Cerebellar cortex (tissue), 1 donor: Measurements from ENCODE around the gene CLDN18.

ENCODE experiments used
- DNase-seq: peaks from one replicate; pipeline ENCODE4 v3.0.0-alpha.2; 2015; ENCODE audit warnings: low spot score

The CLDN18 gene

DNA sequence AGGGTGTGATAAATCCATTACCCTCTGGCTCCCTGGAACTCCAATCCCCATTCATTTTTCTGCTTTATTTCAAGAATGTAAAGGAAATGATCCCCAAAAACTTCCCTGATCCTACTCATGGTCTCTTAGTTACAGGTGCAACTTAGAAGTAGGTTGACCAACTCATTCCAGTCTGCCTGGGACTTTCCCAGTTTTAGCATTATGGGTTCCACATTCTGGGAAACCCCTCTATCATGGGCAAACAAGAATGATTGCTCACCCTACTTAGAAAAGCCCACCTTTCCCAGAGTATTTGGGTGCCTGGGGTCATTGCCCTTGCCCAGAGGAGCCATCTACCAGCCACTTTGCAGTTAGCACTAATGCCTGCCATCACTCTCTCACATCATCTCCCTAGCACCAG is 15.6 kb downstream of the CLDN18 start:
- no peak for DNase-seq

DNA sequence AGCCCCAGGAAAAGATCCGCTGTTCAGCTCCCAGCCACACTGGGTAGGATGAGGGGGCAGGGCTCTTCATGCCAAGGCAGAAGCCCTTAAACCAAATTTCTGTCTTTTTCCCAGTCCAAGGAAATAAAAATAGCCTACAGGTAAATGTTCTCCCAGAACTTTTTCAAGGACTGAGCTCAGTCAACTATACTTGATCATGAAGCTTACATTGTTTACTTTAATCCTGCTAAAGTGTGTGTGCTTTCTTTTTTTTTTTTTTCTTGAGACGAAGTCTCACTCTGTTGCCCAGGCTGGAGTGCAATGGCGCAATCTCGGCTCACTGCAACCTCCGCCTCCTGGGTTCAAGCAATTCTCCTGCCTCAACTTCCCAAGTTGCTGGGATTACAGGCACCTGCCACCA is 17.9 kb downstream of the CLDN18 start:
- no peak for DNase-seq

DNA sequence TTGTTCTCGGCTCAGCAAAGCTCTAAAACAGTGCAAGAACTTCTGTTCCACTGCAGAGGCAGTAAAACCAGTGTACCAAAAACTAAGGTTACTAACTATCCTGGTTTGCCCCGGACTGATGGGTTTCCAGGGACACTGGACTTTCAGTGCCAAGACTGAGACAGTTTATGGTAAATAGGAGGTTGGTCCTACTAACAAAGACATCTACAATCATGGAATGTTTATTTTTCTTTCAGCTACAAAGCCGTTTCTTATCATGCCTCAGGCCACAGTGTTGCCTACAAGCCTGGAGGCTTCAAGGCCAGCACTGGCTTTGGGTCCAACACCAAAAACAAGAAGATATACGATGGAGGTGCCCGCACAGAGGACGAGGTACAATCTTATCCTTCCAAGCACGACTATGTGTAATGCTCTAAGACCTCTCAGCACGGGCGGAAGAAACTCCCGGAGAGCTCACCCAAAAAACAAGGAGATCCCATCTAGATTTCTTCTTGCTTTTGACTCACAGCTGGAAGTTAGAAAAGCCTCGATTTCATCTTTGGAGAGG is 20.8 kb downstream of the CLDN18 start:
- DNase-seq = no peak

DNA sequence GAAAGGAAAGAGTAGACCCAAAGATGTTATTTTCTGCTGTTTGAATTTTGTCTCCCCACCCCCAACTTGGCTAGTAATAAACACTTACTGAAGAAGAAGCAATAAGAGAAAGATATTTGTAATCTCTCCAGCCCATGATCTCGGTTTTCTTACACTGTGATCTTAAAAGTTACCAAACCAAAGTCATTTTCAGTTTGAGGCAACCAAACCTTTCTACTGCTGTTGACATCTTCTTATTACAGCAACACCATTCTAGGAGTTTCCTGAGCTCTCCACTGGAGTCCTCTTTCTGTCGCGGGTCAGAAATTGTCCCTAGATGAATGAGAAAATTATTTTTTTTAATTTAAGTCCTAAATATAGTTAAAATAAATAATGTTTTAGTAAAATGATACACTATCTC is 21.6 kb downstream of the CLDN18 start:
- DNase-seq = no peak

DNA sequence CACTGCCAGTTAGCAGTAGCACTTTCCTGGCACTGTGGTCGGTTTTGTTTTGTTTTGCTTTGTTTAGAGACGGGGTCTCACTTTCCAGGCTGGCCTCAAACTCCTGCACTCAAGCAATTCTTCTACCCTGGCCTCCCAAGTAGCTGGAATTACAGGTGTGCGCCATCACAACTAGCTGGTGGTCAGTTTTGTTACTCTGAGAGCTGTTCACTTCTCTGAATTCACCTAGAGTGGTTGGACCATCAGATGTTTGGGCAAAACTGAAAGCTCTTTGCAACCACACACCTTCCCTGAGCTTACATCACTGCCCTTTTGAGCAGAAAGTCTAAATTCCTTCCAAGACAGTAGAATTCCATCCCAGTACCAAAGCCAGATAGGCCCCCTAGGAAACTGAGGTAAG is 22.6 kb downstream of the CLDN18 start:
- DNase-seq = no peak

DNA sequence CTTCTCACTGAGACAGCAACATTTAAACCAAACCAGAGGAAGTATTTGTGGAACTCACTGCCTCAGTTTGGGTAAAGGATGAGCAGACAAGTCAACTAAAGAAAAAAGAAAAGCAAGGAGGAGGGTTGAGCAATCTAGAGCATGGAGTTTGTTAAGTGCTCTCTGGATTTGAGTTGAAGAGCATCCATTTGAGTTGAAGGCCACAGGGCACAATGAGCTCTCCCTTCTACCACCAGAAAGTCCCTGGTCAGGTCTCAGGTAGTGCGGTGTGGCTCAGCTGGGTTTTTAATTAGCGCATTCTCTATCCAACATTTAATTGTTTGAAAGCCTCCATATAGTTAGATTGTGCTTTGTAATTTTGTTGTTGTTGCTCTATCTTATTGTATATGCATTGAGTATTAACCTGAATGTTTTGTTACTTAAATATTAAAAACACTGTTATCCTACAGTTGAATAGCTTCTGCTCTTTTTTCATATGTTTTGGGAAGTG is 23.3 kb downstream of the CLDN18 start:
- DNase-seq = no peak

DNA sequence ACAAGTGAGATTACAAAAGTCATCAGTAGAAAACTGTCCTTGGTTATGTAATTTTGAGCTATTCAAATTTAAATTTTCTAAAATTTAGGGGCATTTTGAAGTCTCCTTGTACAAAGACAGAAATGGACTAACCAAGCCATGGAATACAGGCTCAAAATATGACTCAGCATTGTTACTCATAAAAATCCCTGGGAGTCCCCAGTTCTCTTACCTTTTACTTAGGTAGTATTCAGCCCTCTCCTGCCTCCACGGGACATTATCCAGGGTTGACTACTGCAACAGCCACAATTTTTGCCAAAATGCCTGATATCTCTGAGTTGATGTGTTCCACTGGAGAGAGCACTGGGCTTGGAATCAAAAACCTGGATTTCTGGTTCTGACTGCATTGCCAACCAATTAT is 25.0 kb downstream of the CLDN18 start:
- DNase-seq = no peak

DNA sequence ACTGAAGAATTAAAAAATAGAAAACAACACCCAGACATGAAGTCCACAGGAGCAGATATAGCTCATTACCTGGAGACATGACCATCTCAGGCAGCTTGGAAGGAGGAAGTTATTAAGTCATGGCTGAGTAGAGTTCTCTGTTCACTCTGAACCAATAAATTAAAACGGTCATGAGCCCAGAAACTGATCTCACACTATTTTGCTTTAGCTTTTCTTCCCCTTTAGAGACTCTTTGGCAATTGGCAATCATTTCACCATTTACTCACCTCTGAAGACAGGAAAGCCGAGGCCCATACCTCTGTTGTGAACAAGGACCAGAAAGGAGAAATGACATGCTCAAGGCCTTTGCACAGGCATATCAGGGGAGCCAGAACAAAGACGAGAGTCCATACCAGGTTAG is 26.6 kb downstream of the CLDN18 start:
- no peak for DNase-seq

DNA sequence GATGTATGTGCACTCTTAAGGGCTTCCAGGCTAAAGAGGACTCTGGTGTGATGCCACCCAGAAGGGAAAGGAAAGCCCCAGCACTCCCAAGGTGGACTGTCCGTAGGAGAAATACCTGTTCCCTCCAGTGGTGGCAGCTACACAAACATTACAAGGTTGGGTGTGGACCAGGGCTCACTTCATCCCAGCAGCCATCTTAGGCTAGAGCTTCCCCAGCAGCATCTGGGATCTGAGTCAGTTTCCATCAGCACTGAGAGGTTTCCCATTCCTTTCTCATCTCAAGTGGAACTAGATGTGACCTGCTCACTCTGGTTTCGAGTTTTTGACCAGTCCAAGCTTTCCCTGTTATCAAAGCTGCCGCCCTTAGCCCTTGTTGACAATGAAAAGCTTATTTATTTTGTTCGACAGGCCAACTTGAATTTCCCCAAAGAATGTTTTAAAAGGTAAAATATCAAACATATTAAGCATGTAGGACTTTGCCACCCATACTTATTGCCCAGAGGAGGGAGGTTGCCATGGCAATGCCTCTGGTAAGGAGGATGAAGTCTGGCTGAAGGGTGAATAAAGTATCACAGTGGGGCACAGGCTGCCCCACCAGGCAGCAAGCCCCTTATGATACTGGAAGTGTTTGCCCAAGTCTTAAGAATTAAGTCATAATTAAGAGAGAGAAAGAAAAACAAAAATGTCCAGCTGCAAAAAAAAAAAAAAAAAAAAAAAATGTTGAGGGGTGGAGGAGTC is 28.9 kb downstream of the CLDN18 start:
- DNase-seq = no peak

DNA sequence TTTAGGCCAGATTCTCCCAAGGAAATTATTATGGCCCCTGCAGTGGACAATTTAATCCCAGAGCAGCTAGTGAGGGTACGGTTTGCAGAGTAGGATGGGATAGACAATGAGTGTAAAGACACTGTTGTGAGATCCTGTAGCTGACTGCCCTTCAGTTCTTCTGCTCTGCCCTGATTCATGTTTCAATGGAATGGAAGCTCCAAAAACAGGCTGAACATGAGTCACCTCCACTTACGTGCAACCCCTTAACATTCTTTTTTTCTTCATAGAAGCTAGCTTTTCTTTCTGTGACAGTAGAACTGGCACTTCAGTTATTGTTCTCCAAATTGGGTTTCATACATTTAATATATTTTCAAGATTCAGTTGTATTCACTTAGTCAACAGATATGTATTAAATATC is 32.1 kb downstream of the CLDN18 start:
- no peak for DNase-seq

DNA sequence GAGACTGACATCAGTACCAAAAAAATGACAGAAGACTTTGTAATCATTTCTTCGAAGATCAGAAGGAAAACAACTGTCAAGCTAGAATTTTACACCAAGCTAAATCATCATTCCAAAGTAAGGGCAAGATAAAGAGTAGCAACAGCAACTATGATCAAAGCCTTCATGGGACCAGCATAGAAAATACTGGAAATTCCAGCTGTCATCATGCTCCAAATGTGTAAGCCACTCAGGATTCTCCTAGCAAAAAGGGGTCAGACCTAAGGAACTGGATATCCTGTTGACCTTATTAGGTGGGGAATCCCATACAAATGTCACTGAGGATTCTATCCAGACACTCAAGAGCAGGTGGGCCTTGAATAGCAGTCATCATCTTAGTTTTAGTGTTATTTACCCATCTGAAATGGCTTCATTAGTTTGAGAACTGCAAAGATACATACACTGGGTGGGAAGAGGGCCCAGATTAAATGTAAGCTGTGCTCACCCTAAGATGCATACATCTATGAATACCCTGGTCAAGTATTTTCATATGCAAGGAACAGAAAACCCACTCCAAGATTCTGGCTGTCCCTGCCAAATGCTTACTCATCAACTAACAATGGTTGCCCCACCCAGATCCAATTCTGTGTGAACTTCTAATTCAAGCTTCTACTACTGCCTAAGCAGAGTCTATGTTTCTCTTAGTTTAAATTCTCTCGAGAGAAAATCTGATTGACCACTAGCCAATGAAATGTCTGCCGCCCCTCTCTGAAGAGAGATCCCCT is 33.5 kb downstream of the CLDN18 start:
- DNase-seq = no peak

DNA sequence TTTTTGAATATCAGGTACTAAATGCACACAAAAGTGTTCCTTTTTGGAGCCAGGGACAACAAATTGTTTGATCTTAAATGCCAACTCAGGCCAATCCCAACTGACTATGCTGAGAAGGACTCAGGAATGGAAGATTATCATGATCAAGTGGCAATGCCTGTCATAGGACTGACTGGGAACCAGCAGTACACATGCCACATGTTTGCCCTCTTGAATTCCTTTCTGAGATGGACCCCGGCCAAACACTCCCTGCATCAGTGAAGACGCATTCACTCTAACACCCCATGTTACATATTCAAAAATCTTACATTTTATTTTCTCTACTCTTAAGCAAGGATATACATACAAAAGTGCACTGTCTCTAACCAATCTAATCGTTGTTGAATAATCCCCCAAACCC is 36.1 kb downstream of the CLDN18 start:
- DNase-seq = no peak

DNA sequence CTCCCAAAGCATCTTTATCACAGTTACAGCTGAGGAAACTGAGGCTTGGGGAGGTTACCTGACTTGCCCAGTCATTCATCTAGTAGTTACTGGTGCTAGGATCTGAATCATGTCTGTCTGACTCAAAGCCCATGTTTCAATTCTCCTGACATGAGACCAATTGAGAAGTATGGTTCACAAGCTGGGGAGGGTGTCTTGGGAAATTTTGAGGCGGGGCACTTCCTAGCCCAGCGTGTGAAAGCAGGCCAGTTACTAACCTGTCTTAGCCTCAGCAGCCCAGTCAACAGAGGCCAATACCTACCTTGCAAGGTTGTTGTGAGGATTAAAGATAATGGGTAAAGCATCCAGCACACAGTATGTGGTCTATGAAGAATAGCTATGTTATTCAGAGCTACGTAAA is 37.0 kb downstream of the CLDN18 start:
- no peak for DNase-seq

DNA sequence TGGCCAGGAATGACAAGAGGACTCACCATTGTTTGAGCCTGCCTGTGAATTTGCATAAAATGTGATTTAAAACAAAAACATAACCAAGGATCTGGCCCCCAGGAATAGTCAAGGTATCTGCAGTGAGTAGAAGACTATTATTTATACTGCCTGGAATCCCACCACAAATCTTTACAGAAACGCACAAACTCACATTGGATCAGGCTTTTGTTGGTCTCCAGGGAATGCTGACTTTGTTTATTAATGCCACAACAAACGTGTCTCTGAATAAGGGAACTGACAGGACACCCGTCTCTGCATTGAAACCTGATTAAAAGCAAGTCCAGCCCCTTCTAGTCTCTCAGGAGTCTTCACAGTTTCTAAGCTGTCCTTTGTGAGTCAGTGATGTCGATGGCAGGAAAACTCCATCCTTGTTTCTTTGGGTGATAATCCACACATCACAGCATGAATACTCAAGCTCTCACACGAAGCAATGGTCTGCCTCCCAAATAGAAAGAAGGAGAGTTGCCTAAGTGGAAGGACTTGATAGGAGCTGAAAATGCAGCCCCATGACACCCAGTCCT is 37.7 kb downstream of the CLDN18 start:
- no peak for DNase-seq

DNA sequence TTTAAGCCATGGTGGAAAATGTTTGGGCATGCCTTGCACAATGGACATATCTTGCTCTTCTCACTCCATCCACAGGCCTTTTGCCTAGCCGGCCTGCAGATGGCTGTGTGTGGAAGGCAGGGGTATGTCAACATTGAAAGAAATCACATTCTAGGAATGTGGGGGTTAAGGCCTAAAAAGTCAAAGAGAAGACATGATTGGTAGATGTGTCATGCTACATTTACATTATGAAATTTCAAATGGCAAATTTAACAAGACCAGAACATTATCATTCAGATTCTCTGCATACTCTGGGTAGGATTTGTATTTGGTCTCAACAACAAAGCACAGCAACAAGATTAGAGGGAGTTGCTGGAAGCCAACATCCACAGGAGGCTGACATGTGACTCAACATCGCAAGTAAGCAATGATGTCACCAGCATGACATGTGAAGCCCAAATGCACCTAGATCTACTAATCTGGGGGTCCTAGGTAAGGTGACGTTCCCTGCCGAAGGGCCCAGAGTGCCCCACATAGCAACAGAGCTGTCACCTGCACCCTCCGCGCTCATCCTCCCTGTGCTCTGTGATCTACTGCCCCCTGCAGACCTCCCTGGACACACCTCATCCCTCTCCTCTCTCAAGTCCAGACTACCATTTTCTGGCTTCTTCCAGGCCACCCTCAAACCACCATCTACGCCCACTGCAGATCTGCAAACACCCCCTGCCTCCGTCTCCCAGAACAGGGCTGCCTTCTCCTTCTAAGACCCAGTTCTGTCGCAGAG is 39.4 kb downstream of the CLDN18 start:
- no peak for DNase-seq

DNA sequence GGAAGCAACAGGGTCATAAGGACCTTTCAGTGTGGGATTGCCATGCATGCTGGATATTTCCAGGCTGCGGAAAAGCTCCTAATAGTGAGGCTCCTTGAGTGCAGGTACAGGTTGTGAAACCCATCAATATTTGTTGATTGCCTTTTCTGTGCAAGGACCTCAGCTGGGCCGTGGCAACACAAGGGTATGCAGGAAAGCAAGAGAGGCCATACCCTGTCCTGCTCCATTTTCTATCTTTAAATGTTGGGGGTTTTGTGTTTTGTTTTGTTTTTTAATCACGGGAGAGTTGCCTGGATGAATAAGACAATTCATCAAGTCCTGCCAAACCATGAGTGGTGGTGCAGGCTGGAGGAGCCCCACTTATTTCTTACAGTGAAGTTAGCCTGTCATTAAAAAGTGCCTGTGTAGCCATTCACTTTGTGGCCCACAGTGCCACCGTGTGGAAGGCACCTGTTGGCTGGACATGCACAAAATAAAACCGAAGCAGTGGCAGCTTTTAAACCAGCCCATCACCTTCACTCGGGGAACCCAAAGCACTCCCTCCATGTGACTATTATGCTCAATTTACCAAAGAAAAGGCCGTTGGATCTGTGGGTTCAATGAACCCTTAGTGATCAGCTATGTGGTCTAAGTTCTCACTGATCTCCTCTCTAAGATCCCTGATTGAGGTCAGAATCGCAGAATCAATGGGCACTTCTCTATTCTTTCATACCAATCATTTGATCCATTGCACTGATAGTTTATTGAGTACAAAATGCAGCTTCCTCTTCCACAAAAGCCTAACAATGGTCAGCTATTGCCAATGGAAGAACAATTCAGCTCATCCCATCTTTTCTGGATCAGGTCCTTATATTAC is 42.2 kb downstream of the CLDN18 start:
- DNase-seq = peak; percentile 63

DNA sequence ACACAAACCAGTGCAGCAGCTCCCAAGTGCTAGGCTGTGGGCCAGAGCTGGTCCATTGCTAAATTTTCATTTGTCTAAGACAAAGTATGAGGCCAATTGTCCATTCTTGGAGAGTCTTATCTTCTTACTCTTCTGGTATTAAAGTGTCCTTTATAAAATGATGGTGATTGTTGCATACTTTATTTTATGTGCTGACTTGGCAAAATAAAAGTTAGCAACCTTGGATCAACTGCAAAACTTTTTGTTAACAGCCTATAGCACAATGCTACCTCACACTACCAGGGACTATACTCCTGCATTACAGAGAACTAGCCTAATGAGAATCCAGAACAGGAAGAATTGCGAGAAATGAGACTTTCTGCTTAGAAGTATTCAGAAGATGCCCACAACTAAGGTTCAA is 44.1 kb downstream of the CLDN18 start:
- DNase-seq = no peak

DNA sequence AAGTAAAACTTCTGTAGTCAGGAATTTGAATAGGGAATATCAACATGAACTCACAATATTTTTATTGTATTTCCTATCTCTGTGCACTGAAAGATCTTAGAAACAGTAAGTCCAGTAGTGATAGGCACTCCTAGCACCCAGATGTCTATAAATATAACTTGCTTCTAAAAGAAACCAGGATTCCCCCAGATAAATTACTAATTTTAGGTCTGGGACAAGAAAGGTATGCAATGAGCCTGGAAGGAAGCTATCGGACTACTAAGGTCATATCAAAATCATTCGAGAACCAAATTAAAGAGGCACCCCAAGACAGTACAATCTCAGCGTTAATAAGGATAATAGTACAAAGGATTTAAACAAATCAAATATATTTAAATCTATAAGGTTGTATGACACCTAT is 47.4 kb downstream of the CLDN18 start:
- DNase-seq = no peak

DNA sequence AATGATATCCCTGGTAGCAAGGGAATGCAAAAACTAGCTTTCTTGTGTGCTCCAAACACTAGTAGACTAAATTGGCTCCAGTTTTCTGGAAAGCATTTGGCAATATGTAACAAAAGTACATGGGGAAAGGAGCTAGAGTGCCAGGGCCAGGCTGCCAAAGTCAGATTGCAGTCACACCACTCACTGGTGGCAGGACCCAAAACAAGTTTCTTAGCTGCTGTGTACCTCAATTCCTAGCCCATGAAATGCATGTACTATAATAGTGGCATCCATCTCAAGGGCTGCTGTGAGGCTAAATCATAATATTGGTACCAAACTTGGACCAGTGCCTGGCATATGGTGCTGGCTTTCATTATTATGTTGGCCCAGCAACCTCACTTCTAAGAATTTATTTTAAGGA is 49.3 kb downstream of the CLDN18 start:
- peak; percentile 2 for DNase-seq

DNA sequence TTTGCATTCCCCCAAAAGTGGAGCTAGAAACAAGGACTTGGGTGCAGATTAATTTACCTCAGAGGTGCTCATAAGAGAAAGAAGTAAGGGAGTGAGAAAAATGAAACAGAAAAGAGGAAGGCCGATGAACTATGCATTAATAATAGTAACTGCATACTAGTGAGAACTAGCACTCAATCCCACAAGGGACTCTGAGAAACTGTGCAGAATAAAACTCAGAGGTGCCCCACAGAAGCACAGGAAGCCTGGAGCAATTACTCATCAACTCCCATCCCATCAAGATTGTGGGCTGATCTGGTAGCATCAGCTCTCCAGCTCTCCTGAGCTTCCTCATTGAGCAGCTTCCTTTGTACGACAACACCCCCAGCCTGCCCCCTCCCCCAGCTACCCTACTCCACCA is 50.8 kb downstream of the CLDN18 start:
- no peak for DNase-seq

DNA sequence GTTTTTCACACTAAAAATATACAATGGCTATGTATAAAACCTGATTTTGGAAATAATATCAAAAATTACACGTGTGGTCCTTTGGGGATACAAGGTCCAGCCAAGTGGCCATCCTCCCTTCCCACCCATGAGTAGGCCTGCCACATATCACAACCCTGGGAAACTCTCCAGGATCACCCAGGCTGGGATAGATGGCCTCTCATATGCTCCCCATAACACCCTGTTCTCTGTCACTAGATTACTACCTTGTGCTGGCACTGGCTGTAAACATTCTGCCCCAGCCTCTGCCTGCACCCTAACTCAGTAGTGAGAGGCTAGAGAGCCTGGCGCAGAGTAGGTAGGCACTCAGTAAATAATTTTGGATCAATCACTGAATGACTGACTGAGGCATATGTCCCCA is 52.1 kb downstream of the CLDN18 start:
- DNase-seq = no peak
